ENCODE data around the gene PLEKHA3.

PLEKHA3 gene

DNA sequence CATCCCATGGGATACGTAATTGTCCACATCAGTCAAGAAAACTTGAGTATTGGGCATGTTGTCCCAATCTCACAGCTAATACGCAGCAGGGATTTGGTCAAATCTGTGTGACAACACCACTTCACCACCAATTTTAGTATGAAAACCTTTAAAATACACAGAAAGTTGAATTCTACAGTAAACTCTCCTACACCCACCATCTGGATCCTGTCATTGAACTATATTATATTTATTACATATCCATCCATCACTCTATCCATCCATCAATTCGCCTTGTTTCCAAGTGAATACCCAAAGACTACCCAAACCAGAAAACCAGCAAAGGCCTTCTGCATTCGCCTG, 1.0 kb upstream of the PLEKHA3 start:
- peak overlapping the region; percentile 92 for H3K4me3 ChIP-seq (ENCODE audit: low read length)
- TF ChIP-seq, protein P1, sequence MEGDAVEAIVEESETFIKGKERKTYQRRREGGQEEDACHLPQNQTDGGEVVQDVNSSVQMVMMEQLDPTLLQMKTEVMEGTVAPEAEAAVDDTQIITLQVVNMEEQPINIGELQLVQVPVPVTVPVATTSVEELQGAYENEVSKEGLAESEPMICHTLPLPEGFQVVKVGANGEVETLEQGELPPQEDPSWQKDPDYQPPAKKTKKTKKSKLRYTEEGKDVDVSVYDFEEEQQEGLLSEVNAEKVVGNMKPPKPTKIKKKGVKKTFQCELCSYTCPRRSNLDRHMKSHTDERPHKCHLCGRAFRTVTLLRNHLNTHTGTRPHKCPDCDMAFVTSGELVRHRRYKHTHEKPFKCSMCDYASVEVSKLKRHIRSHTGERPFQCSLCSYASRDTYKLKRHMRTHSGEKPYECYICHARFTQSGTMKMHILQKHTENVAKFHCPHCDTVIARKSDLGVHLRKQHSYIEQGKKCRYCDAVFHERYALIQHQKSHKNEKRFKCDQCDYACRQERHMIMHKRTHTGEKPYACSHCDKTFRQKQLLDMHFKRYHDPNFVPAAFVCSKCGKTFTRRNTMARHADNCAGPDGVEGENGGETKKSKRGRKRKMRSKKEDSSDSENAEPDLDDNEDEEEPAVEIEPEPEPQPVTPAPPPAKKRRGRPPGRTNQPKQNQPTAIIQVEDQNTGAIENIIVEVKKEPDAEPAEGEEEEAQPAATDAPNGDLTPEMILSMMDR (conservative IDR thresholded peaks at IDR 0.05; ENCODE audit: low read length) = no peak
- DNase-seq (ENCODE audit: low read depth) = no peak

DNA sequence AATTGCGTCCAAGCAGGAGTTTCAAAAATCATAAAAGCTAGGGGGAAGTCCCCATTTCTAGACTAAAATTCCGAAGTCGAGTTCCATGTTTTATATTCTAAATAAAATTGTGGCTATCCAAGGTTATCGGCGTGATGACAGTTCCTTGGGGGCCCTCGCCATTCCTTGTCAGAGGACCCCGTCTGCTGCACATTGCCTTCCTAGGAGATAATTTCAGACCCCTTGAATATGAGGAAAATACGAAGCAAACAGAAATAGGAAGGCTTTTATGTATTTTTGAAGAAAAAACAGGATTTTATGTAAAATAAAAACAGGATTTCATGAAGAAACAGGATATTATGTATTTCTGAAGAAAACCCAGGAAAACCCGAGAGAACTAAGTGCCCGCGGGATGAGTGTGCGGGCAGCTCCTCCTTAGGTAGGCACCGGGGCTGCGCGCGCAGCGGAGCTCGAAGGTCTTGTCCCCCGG, 465 bp upstream of the PLEKHA3 start:
- TF ChIP-seq, protein P1 (conservative IDR thresholded peaks at IDR 0.05; ENCODE audit: low read length) = no peak
- H3K4me3 ChIP-seq (ENCODE audit: low read length) = peak overlapping the region; percentile 47
- no peak for DNase-seq (ENCODE audit: low read depth)

DNA sequence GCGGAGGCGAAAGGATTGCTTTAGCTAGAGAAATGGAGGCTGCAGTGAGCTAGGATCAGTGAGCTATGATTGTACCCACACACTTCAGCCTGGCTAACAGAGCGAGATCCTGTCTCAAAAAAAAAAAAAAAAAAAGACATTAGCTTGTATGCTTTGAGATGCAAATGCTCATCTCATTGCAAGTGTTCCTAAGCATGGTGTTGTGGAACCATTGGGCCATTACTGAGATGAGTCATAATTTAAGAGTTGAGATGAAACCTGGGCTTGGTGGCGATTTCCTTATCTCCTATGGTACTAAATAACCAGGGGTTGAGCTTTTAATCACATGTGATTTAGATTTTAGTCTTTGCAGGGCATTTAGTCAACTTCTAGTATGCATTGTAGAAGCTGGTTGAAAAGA, 2.2 kb downstream of the PLEKHA3 start:
- TF ChIP-seq, protein P1 (conservative IDR thresholded peaks at IDR 0.05; ENCODE audit: low read length) = no peak
- H3K4me3 ChIP-seq (ENCODE audit: low read length) = peak overlapping the region; percentile 18
- DNase-seq (ENCODE audit: low read depth) = no peak

DNA sequence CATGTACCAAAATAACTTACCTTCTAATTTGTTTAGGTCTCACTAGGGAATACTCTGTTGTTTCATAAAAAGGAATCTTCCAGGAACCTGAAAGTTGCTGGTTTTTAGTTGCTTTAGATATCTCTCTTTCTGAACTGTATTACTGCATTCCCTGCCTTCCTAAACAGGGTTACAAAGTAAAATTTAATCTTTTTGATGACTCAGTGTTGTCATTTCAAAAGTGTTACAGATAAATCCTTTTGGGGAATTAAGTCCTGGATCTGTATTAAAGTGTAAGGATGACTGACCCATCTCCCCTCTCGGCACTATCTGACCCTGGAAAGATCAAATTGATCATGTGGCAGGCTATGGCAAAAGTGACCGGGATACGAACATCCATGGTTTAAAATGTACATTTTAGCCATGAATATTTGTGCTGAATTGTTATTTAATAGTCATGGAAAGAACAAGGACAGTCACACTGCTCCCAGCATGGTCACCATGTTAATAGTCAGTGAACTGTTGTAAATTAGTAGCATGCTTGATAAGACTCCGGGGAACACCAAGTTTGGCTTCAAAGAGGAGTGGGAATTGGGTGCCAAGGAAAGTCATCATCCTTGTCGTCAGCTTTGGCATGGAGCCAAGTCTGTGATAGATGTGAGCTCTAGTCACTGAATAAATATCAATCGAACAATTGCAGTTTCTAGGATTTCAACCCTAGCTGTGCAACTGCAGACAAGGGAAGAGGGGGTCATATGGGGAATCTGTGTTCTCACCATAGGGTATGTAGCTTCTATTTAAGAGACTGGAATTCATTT, 4.2 kb downstream of the PLEKHA3 start:
- no peak overlapping the region for H3K4me3 ChIP-seq (ENCODE audit: low read length)
- TF ChIP-seq, protein P1 (conservative IDR thresholded peaks at IDR 0.05; ENCODE audit: low read length) = no peak
- DNase-seq (ENCODE audit: low read depth) = no peak

DNA sequence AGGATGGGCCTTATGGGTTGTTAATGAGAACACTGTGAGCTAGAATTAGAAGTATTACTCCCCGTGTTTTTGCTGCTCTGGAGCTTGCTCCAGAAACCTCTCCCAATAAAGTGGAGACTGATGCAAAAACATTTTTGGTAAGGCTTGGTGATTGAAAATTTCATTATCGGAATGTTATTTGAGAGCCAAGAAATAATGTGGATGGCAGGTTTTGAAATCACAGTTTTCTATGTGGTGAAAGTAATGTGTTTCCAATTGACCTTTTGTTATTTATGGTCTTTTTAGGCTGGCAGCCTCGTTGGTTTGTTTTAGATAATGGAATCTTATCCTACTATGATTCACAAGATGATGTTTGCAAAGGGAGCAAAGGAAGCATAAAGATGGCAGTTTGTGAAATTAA, 5.1 kb downstream of the PLEKHA3 start:
- no peak overlapping the region for H3K4me3 ChIP-seq (ENCODE audit: low read length)
- DNase-seq (ENCODE audit: low read depth) = peak; percentile 77
- TF ChIP-seq, protein P1 (conservative IDR thresholded peaks at IDR 0.05; ENCODE audit: low read length) = no peak

DNA sequence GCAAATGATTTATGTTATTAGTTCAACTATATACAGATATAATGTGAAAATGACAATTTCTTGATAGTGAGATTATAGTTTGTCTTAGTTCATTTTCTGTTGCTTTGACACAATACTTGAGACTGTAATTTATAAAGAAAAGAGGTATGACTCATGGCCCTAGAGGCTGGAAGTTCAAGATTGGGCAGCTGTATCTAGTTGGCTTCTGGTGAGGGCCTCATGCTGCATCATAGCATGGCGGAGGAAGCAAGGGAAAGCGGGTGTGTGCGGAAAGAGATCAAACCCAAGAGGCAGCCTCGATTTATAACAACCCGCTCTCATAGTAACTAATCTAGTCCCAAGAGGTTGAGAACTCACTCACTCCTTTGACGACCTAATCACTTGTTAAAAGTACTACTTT, 11.4 kb downstream of the PLEKHA3 start:
- TF ChIP-seq, protein P1 (conservative IDR thresholded peaks at IDR 0.05; ENCODE audit: low read length) = no peak
- DNase-seq (ENCODE audit: low read depth) = no peak
- H3K4me3 ChIP-seq (ENCODE audit: low read length) = no peak overlapping the region

DNA sequence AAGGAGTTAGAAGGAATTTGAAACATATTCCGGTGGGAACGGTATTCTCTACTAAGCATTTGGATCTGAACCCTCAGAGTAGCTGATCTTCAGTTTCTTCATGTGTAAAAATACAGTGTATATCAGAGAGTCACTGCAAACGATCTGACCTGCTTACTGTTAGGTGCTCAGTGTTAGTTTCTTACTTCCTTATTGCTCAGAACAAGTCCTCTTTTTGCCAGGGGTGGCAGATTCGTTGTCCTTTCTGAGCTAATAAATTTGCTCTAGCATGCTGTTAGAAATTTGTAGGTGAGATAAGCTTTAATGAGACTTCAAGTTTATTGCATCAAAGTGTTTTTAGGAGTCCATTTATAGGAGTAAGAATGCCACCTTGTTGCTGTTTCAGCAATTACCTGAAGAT, 15.8 kb downstream of the PLEKHA3 start:
- H3K4me3 ChIP-seq (ENCODE audit: low read length) = no peak overlapping the region
- no peak for DNase-seq (ENCODE audit: low read depth)
- TF ChIP-seq, protein P1 (conservative IDR thresholded peaks at IDR 0.05; ENCODE audit: low read length) = no peak
